NCI-H69 (cell line): ENCODE data around the gene RBPJ.
"Not testable (repeated sequence)": the region's sequence is repeated elsewhere in the genome, so short reads cannot be mapped to it uniquely, and the experiment has no call there.

Experiments
- DNase-seq: peaks from one replicate; lab custom pipeline; 2025; lab: John Stamatoyannopoulos, UW

RBPJ gene

DNA sequence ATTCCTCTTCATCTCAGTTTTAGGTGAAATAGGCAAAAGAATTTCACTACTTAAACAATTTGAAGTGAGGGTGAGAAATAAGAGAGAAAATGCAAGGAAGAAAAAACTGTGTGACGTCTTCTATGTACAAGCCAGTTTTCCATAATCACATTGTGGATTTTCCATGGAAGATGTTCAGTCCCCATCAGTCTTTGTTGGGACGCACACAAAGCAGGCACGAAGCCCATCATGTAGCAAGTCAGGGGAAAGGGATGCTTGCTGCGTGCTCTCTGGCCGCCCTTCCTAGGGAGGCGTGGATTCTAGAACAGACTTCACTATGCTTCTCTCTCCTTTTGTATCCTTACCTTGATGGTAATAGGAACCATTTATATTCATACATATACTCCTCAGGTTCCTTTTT, 54.7 kb downstream of the RBPJ start:
- DNase-seq: no peak

- DNase-seq: no peak
Observed at GRCh38 chr4:26377328-26378311, 56.8 kb downstream of the RBPJ start.

- DNase-seq: no peak
Observed at GRCh38 chr4:26379837-26380236, 59.0 kb downstream of the RBPJ start.

- no peak for DNase-seq
Observed at GRCh38 chr4:26380740-26381139, 59.9 kb downstream of the RBPJ start.

DNA sequence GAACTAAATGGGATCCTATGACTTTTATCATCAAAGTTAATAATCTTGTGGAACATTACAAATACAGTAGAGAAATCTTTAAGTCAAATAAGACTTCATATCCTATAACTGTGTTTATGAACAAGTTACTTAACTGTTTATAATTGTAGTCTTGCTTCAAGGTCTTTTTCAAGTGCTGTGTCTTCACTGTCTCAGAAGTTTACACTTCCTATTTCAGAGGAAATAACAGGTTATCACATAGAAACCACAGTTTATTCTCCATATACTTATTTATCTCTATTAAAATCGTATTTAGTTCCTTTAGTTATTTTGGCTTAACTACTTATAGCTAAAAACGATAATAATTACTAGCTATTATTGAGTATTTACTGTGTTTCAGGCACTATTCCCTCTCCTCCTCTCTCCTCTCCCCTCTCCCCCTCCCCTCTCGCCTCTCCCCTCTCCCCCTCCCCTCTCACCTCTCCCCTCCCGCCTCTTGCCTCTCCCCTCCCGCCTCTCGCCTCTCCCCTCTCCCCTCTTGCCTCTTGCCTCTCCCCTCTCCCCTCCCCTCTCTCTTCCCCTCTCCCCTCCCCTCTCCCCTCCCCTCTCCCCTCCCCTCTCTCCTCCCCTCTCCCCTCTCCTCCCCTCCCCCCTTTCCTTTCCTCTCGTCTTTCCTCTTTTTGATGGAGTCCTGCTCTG, 63.7 kb downstream of the RBPJ start:
- DNase-seq: peak; percentile 17

DNA sequence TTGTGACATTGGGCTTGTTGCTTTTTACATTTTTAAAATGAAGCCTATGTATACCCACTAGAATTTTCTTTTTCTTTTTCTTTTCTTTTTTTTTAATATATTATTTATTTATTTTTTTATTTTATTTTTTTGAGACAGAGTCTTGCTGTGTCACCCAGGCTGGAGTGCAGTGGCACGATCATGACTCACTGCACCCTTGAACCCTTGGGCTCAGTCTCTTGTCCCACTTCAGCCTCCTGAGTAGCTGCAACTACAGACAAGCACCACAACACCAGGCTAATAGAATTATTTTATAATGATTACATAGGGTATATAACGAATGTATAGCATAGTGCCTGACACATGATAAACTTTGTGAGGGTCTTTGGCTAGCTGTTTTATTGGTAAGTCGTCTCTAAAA, 64.9 kb downstream of the RBPJ start:
- no peak for DNase-seq

DNA sequence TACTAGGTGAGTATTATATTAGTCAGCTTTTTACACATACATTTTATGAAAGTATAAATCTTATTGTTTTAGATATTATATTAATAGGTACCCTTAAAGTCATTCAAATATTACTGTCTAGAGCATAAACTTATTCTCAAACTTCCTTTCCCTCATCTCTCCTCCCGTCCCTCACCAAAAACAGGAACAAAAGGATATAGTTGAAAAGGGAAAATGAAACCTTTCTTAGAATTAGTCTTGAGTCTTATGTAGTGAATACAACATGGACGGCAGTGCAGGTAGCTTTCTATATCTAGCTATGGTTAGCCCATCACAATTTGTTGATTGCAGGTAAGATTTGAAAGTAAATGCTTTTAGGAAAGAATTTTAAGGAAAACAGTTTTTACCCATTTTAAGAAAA, 65.6 kb downstream of the RBPJ start:
- DNase-seq: no peak

DNA sequence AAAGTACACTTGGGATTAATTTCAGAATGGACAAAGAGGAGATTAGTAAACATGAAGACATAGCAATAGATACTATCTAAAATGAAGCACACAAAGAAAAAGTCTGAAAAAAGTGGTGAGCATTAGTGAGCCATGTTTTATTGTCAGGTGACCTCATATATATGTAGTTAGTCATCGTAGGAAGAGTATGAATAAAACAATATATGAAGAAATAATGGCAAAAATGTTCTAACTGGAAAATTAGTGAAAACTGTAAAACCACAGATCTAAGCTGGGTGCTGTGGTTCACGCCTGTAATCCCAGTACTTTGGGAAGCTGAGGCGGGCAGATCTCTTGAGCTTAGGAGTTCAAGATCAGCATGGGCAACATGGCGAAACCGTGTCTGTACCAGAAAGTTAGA, 67.9 kb downstream of the RBPJ start:
- no peak for DNase-seq

- DNase-seq: no peak
Observed at GRCh38 chr4:26397086-26397485, 76.3 kb downstream of the RBPJ start.

DNA sequence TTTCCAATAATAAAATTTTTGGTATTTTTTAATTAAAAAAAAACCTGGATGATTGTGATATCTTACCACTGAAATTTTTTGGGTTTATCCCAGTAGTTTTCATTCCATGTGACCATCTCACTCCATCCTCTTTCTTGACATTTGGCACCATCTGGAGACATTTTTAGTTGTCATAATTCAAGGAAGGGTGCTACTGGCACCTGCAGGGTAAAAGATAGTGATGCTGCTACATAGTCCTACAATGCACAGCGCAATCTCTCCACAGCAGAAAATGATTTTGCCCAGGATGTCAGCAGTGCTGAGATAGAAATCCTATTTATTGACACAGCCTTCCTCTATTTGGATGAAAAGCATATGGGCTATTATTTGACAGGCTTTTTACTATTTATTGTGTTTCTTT, 79.3 kb downstream of the RBPJ start:
- peak; percentile 10 for DNase-seq

DNA sequence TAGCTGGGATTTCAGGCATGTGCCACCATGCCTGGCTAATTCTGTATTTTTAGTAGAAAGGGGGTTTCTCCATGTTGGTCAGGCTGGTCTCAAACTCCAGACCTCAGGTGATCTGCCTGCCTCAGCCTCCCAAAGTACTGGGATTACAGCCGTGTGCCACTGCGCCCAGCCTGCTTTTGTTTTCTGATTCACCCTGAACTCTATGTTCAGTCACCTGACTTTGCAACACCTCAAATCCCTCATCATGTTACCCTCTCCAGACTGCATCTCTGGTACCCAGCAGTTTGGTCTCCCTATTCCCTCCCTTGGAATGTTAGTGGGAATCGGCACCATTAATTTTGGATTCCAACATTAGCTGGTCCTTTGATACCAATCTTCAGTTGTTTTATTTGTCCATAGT, 81.2 kb downstream of the RBPJ start:
- not testable (repeated sequence) for DNase-seq

- DNase-seq: no peak
Observed at GRCh38 chr4:26402458-26402857, 81.6 kb downstream of the RBPJ start.

GRCh38 chr4:26404743-26405206, 84.0 kb downstream of the RBPJ start:
- no peak for DNase-seq

DNA sequence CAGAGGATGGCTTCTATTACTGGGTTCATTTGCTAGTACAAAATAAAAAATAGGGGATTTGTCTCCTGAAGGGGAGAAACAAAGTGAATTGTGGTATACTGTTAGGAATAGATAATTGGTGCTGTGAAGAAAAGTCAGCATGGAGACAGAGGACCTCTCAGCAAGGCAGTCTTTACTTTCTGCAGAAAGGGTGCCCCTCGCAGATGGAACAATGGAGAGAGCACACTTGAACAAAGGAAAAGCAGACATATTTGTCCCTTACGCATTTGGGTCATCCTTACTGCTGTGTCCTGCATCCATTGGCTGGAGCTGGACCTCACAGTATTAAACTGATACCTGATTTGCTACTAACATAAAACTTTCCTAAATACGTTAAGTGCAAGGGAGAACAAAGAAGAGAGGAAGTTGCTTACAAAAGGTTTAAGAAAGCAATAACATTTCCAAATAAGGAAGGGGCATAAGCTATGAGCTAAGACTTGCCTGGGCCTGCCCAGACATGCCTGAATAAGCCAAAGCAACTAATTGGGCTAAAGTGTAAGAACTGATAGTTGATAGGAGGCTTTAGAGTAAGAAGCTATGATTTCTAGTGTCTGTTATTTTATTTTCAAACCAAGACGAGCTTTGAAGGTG, 85.6 kb downstream of the RBPJ start:
- peak; percentile 42 for DNase-seq

- no peak for DNase-seq
Observed at GRCh38 chr4:26407476-26407875, 86.7 kb downstream of the RBPJ start.

DNA sequence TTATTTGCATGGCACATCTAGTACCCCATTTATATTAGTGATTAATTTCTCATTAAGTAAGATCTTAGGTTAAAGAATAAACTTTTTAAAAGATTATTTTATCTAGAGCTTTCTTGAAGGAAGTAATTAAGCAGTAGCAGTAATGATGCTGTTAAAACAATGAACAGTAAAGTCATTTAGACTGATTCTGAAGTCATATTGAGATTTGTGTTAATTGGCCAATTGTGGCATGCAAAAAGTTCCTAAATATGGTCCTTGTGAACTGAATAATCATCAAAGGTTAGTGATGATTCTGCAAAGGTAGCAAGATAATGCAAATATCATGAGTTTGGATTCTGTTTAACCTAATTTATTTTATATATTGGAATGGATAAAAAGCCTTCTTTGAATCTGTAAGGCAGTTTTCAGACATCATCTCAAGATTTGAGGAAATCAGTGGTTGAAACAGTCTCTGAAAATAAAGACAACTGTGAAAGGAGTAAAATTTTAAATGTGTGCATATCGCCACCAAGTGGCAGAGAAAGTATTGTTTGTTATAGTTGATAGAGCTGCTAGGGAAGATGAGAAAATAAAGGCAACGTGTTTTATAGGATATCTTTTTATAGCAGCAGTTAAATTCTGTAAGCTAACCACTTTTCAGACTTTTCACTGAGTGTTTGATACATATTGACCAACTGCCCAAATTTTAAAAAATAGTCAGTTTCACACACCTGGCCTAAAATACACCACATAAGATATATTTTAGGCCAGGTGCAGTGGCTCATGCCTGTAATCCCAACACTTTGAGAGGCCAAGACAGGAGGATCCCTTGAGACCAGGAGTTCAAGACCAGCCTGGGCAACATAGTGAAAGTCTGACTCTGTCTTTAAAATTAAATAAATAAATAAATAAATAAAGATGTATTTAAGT, 89.8 kb downstream of the RBPJ start:
- DNase-seq: peak; percentile 47

GRCh38 chr4:26412381-26413372, 91.9 kb downstream of the RBPJ start:
- DNase-seq: no peak

DNA sequence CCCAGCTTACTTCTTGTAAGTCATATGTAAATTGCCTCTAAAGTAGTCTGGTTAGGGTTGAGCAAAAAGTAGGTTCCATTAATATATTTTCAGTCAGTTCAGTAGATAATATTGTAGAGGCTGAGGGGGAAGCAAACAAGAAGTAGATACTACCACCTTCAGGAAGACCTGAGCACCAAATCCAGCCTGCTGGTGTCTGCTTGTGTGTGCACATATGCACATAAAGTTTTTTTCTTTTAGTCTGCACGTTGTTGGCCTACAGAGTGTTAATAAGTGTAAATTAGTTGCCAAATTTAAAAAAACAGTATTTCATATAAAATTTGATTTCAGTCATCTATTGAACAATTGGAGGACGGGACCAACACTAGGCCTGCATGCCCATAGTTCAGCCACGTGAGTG, 92.8 kb downstream of the RBPJ start:
- DNase-seq: no peak

- DNase-seq: no peak
Observed at GRCh38 chr4:26418107-26418506, 97.3 kb downstream of the RBPJ start.

DNA sequence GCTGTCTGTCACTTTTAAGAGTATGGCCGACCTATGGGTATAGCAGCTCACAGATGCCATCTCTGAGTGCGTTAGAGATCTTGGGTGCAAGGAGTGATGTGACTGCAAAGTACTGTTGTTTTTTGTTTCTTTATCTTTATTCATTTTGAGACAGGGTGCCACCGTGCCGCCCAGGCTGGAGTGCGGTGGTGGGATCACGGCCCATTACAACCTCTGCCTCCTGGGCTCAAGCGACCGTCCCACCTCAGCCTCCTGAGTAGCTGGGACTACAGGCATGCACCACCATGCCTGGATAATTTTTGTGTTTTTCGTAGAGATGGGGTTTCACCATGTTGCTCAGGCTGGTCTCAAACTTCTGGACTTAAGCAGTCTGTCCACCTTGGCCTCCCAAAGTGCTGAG, 98.0 kb downstream of the RBPJ start:
- DNase-seq: no peak
